Measurements from ENCODE around the gene NFE2L1.
"Not testable (repeated sequence)": the region's sequence is repeated elsewhere in the genome, so short reads cannot be mapped to it uniquely, and the experiment has no call there.

Gene NFE2L1

DNA sequence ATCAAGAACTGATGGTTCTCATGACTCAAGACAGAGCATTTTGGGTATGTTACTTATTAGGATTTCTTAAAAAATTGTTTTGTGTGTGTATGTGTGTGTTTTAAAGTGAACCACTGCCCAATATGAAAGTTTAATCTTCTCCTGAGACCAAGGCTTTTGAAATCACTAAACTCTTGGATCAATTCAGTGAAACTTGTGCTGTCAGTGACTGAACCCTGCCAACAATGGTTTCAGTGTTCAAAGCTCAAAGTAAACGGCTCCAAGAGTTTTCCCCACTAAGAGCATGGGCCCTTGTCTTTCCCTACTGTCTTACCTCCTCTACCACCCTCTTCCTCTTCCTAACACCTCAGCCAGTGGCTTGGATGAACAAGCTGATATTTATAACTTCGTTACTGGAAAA lies 22.0 kb downstream of the NFE2L1 start:
- DNase-seq = no peak

DNA sequence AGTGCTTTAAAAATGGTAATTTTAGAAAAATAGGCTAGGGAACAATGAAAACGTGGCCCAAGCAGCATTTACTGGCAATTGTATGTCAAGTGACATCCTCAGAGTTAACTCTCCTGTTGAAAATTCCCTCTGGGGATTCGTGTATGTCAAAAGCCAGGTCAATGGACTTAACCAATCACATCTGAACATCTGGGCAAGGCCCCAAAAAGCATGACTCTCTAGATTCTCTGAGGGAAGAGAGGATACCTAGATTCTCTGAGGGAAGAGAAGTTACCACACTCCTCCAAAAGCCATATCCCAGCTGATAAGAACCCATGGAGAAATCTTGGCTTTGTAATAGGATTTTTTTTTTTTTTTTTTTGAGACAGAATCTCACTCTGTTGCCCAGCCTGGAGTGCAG lies 23.5 kb downstream of the NFE2L1 start:
- DNase-seq = no peak

DNA sequence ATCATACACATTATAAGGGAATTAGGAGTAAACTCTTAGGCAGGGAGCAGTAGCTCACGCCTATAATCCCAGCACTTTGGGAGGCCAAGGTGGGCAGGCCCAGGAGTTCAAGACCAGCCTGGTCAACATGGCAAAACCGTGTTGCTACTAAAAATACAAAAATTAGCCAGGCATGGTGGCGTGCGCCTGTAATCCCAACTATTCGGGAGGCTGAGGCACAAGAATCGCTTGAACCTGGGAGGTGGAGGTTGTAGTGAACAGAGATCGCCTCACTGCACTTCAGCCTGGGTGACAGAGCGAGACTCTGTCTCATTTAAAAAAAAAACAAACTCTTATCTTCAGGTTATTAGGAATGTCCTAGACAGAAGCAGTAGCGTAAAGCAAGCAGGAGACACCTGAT lies 24.7 kb downstream of the NFE2L1 start:
- DNase-seq = not testable (repeated sequence)

GRCh38 chr17:48073566-48074094 lies 25.5 kb downstream of the NFE2L1 start:
- not testable (repeated sequence) for DNase-seq

DNA sequence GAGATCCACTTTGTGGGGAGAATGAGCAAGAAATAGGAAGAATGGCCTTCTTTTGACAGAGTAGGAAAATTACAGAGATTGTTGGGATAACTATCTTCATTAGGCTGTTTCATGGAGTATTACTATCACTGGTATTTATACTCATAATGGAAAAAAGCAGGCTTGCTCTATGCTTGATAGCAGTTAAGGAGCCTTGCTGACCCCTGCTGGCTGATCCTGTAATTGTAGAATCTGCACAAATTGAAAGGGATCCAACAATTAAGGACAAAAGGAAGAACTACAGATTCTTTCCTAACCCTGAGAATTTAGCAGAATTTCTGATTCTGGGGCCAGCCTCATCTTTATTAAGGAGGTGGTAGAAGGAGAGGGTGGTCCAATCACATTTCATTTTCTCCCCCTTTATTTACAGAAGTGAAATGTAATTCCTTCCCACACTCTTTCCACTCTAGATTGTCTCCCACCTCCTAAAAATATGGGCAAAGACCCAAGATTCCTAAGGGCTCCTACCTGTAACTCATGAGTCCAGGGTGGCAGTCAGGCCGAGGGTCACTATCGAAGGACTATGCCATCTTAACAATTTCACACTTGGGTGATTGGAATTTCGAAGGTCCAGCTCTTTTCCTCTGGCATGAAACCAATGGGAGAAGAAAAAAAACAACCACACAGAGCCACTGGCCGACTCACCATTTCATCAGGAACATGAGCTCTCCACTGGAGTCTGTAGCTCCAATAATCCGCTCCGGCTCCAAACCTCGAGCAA lies 26.3 kb downstream of the NFE2L1 start:
- DNase-seq = peak; percentile 20 to 79

GRCh38 chr17:48077152-48077551 lies 29.0 kb downstream of the NFE2L1 start:
- DNase-seq = not testable (repeated sequence)

DNA sequence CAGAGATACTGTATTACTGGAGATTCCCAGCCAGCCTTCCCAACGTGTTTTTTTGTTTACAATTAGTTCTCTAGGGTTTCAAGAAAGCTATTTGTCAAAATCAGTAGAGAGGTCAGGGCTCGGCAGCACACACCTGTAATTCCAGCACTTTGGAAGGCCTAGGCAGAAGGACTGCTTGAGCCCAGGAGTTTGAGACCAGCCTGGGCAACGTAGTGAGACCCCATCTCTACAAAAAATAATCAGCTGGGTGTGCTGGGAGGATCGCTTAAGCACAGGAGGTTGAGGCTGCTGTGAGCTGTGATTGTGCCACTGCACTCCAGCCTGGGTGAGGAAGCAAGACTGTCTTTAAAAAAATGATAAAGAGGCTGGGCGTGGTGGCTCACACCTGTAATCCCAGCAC lies 33.7 kb downstream of the NFE2L1 start:
- no peak for DNase-seq

DNA sequence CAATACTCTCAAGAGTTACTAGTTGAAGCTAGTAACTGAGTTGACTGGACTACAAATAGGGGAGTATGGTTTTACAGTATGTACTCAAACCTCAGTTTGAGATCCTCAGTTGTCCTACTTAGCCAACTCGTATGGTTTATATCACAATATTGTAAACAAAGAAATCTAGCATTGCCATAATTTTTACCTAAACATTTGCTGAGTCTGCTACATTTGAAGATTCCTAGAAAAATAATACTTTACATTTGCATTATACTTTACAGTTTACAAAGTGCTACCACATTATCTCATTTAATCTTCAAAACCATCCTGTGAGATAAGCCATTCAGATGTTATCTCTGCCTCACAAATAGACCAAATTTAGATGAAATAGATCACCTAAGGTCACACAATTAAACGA lies 36.8 kb downstream of the NFE2L1 start:
- DNase-seq = no peak

DNA sequence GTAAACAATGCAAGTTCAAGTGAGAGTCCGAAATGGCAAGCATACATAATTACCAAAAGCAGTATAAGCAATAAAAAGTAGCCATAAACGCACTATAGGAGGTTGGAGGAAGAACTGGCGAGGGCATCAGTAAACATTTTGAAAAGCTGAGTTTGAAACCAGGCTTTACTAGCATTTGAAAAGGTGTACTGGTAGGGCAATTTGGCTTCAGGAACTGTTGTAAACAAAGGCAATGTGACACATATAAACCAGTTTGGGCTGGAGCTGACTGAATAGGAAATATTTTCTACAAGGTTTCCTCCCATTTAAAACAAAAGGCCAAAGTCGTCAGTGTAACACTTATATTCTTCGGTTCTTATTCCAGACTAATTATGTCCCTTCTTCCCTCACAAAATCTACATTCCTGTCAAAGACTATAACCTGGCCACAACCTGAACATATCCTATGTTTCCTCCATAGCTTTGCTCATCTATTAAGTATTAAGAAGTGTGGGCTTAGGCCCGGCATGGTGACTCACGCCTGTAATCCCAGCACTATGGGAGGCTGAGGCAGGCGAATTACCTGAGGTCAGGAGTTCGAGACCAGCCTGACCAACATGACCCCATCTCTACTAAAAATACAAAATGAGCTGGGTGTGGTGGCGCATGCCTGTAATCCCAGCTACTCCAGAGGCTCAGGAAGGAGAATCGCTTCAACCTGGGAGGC lies 45.3 kb downstream of the NFE2L1 start:
- no peak for DNase-seq

GRCh38 chr17:48095611-48096010 lies 47.5 kb downstream of the NFE2L1 start:
- no peak for DNase-seq

DNA sequence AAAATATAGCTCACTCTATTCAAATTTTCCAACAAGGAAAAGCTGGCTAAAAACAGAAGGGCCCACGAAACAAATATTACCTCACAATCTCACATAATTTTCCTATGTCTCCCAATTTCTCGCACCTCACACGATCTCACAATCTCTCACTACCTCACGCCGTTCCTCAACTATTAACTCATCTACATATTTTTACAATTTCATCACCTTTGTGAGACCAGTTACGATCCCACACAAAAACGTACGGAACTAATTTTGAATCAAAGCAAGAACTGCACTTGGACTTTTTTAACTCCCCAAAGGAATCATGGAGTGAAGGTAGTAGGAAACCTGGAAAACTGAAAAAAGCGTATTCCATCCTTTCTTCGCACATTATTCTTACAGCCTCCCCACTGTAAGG lies 52.0 kb downstream of the NFE2L1 start:
- no peak for DNase-seq

- DNase-seq = no peak
These were observed 52.4 kb downstream of the NFE2L1 start for GRCh38 chr17:48100591-48101011.

DNA sequence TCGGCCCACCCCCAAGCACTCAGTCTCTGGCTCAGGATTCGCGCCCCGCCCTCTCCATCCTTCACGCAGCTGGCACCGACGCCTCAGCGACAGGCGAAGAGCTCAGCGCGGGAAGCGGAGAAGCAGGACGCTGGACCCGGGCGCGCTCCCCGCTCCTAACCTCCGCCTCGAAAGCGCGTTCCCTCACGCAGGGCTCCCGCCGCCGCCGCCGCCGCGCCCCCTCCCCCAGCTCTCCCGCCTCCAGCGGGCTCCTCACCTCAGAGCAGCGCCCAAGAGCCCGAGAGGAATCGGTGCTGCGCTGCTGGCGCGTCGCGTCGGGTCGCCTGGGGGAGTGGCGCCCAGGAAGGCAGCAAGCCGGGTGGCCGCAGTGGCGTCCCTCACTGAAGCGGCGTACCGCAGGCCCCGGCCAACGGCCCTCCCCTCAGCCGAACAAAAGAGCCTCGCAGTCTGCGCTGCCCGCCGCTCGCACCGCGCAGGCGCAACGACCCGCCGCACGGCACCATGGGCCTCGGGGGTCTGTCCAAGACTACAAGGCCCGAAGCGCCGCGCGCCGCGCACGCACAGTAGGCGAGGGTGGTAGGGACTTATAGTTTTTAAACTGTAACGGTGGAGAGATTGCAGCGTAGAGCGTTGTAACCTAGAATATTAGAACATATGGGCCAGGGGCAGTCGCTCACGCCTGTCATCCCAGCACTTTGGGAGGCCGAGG lies 53.0 kb downstream of the NFE2L1 start, which contains the start of gene CBX1:
TSS of gene CBX1 (minus strand) at position 467 of the 709 bp plus-strand sequence. CDS start 24,474 bp downstream, outside the sequence.
- peak; percentile 88 to 94 for DNase-seq

DNA sequence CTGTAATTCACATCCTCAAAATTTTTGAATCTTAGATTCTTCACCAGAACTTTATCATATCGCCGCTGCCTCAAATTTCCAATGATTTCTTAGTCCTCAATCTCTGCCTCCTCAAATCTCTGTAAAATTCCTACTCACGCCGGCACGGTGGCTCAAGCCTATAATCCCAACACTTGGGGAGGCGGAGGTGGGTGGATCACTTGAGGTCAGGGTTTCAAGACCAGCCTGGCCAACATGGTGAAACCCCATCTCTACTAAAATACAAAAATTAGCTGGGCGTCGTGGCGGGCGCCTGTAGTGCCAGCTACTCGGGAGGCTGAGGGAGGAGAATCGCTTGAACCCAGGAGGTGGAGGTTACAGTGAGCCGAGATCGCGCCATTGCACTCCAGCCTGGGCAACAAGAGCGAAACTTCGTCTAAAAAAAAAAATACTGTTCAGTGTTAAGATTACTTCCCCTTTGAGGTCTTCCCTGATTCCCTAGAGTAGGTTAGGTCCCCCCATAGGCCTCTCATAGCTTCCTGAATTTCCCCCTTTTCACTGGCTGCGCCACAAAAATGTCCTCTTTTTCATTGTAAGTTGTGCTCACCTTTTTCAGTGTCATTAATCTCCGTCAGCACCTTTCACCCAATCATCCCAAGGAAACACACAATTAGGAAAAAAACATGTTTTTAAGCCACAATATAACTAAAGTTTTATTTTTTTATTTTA lies 54.0 kb downstream of the NFE2L1 start:
- no peak for DNase-seq

GRCh38 chr17:48102798-48103715 lies 54.9 kb downstream of the NFE2L1 start:
- peak in 1 of 2 donors; percentile 11 for DNase-seq

DNA sequence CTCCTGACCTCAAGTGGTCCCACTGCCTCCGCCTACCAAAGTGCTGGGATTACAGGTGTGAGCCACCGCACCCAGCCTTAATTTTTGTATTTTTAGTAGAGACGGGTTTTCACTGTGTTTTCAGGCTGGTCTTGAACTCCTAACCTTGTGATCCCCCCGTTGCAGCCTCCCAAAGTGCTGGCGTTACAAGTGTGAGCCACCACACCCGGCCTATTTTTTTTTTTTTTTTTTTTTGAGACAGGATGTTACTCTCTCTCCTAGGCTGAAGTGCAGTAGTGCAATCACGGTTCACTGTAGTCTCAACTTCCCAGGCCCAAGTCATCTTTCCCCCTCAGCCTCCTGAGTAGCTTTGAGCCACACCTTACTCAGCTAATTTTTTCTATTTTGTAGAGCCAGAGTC lies 56.3 kb downstream of the NFE2L1 start:
- no peak for DNase-seq

- no peak for DNase-seq
These were observed 58.6 kb downstream of the NFE2L1 start for GRCh38 chr17:48106802-48107136.

DNA sequence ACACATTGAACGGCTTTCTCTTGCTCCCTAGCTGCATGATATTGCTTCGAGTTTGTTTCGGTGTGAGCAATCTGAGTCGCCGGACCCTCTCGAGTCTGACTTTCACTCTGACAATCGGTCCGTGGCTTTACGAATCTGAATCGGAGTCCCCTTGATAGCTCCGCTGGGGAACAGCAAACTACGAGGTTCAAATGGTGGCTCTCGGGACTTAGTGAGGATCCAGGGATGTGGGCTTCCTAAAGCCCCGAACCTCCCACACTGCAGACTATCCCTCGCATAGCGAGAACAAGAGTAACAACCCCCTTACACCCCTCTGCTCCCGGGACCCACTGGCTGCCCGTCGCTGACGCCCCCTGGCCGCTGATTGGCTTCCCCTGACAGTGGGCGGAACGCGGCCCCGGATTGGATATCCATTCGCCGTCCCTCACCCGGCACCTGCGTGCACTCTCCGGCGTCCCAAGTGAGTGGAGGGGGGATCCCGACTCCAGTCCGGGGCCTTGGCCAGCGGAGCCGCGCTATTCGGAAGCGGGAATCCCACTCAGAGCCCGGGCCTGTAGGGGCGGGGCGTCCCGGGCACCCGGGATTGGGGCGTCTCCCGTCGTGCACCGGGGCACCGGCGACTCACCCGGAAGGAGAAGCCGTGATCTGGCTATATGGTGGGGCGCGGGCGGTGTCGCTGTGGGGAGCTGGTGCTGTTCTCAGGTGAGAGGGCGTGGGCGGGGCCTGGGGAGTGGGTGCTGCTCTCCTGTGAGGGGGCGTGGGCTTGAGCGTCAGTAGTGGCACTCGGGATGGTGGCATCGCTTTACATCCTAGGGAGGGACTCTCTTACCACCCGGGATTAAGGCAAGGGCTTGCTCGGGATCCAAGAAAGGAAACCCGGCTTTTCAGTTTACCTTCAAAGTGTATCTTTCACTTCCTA lies 59.2 kb downstream of the NFE2L1 start, which contains the start of gene SNX11:
TSS of gene SNX11 (plus strand) at position 630 of the 919 bp plus-strand sequence. CDS start 4,278 bp downstream, outside the sequence.
- peak; percentile 84 to 90 for DNase-seq

DNA sequence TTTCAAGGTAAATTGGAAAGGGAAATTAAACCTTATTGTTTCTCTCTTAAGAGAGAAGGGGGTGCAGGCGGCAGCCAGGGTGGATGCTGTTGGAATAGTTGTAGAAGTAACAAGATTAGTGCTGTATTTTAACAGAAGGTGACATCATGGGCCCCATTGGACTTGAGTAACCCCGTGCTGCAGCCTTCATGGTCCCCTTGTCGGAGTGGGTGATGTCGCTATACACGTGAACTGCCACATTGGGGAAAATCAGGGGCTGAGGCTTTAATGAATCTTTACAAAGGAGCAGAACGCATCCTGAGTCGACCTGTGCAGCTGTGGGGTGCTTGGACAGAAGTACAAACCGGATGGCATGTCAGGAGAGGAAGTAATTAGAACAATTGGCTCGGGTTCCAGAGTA lies 62.6 kb downstream of the NFE2L1 start:
- no peak for DNase-seq

All from hippocampal formation (tissue), 2 donors.